Activated naive CD8-positive, alpha-beta T cell treated with anti-CD3 and anti-CD28 coated beads, Interleukin-2, amount 50 U/mL, for 24 hours (primary cell): ENCODE data around the gene SENP2.
"Not testable (repeated sequence)": the region's sequence is repeated elsewhere in the genome, so short reads cannot be mapped to it uniquely, and the experiment has no call there.

ENCODE experiments used
- ATAC-seq: fragments of 150-1000 bp; cut with Tn5 transposase; one replicate; pipeline ENCODE4 v1.10.0; 2021
- DNase-seq: peaks from one replicate; pipeline ENCODE4 v3.0.0; 2021
- H3K27ac Mint-ChIP-seq: one replicate; pipeline ENCODE4 v1.8.0; 2021; ENCODE audit warnings: mild to moderate bottlenecking, mixed read lengths
- H3K27me3 Mint-ChIP-seq: one replicate; pipeline ENCODE4 v1.8.0; 2021; ENCODE audit warnings: mixed read lengths
- H3K36me3 Mint-ChIP-seq: one replicate; pipeline ENCODE4 v1.8.0; 2021; ENCODE audit warnings: low read depth, mixed read lengths
- H3K4me1 Mint-ChIP-seq: one replicate; pipeline ENCODE4 v1.8.0; 2021; ENCODE audit warnings: mixed read lengths
- H3K4me3 Mint-ChIP-seq: one replicate; pipeline ENCODE4 v1.8.0; 2021; ENCODE audit warnings: mild to moderate bottlenecking, moderate library complexity, mixed read lengths
- H3K9me3 Mint-ChIP-seq: one replicate; pipeline ENCODE4 v1.8.0; 2021; ENCODE audit warnings: mixed read lengths

The SENP2 gene

GRCh38 chr3:185659942-185660921 lies 74.1 kb downstream of the SENP2 start:
- H3K27ac Mint-ChIP-seq: no peak overlapping the region
- H3K4me1 Mint-ChIP-seq: no peaks in the 10 kb centered on the region
- no peak overlapping the region for H3K4me3 Mint-ChIP-seq
- H3K36me3 Mint-ChIP-seq: no peaks in the 10 kb centered on the region
- peak; percentile 68 for DNase-seq
- ATAC-seq: peak; percentile 83
- no peaks in the 10 kb centered on the region for H3K9me3 Mint-ChIP-seq
- peaks cover 13% of the 10 kb centered on the region for H3K27me3 Mint-ChIP-seq

GRCh38 chr3:185661296-185661695 lies 75.2 kb downstream of the SENP2 start:
- ATAC-seq, DNase-seq, H3K4me1 Mint-ChIP-seq, H3K9me3 Mint-ChIP-seq, H3K4me3 Mint-ChIP-seq, H3K36me3 Mint-ChIP-seq, H3K27ac Mint-ChIP-seq: not testable (repeated sequence)
- peaks cover 13% of the 10 kb centered on the region for H3K27me3 Mint-ChIP-seq

- no peak for ATAC-seq
- Mint-ChIP-seq H3K9me3 (no peaks in the 10 kb centered on the region), H3K27ac (no peak overlapping the region), H3K36me3 (no peaks in the 10 kb centered on the region), H3K4me3 (no peak overlapping the region), H3K27me3 (peaks cover 13% of the 10 kb centered on the region), H3K4me1 (no peaks in the 10 kb centered on the region)
- no peak for DNase-seq
Observed at GRCh38 chr3:185661772-185662171, 75.7 kb downstream of the SENP2 start.

GRCh38 chr3:185663929-185664328 lies 77.8 kb downstream of the SENP2 start:
- Mint-ChIP-seq H3K4me3 (no peak overlapping the region), H3K27ac (no peak overlapping the region), H3K9me3 (no peaks in the 10 kb centered on the region), H3K4me1 (no peaks in the 10 kb centered on the region), H3K27me3 (peaks cover 13% of the 10 kb centered on the region), H3K36me3 (no peaks in the 10 kb centered on the region)
- ATAC-seq (no peak), DNase-seq (no peak)

GRCh38 chr3:185667574-185667973 lies 81.5 kb downstream of the SENP2 start:
- Mint-ChIP-seq H3K4me3 (no peak overlapping the region), H3K9me3 (no peaks in the 10 kb centered on the region), H3K4me1 (no peaks in the 10 kb centered on the region)

GRCh38 chr3:185677146-185677829 lies 91.2 kb downstream of the SENP2 start:
- peak; percentile 52 for ATAC-seq
- Mint-ChIP-seq H3K4me1 (no peaks in the 10 kb centered on the region), H3K27me3 (peaks cover 1% of the 10 kb centered on the region), H3K27ac (no peak overlapping the region), H3K36me3 (no peaks in the 10 kb centered on the region), H3K4me3 (no peak overlapping the region), H3K9me3 (peaks cover 9% of the 10 kb centered on the region)
- no peak for DNase-seq

More at GRCh38 chr3:185667574-185667973, 81.5 kb downstream of the SENP2 start:
- Mint-ChIP-seq H3K27me3 (peaks cover 13% of the 10 kb centered on the region), H3K36me3 (no peaks in the 10 kb centered on the region), H3K27ac (no peak overlapping the region)
- no peak for DNase-seq
- no peak for ATAC-seq

GRCh38 chr3:185678027-185678426 lies 91.9 kb downstream of the SENP2 start:
- no peaks in the 10 kb centered on the region for H3K4me1 Mint-ChIP-seq
- no peak overlapping the region for H3K27ac Mint-ChIP-seq
- no peak overlapping the region for H3K4me3 Mint-ChIP-seq
- no peaks in the 10 kb centered on the region for H3K36me3 Mint-ChIP-seq
- ATAC-seq (no peak), DNase-seq (no peak)
- H3K9me3 Mint-ChIP-seq: peaks cover 9% of the 10 kb centered on the region
- H3K27me3 Mint-ChIP-seq: peaks cover 1% of the 10 kb centered on the region

GRCh38 chr3:185680231-185680630 lies 94.1 kb downstream of the SENP2 start:
- Mint-ChIP-seq H3K4me3 (no peak overlapping the region), H3K9me3 (peaks cover 9% of the 10 kb centered on the region), H3K36me3 (no peaks in the 10 kb centered on the region), H3K4me1 (no peaks in the 10 kb centered on the region), H3K27ac (no peak overlapping the region), H3K27me3 (peaks cover 2% of the 10 kb centered on the region)
- DNase-seq (no peak), ATAC-seq (no peak)
